ENCODE data around the gene BMP10. TPM values are rescaled to one million over a fixed set of nuclear protein-coding genes. Genes with fewer than 3 reads are reported as not detected.

The BMP10 gene
- total and polyA plus RNA-seq, 2 of the 8 experiments (the other 6 are each of a cell fraction or from before 2014, with no cell fraction given) = not detected

DNA sequence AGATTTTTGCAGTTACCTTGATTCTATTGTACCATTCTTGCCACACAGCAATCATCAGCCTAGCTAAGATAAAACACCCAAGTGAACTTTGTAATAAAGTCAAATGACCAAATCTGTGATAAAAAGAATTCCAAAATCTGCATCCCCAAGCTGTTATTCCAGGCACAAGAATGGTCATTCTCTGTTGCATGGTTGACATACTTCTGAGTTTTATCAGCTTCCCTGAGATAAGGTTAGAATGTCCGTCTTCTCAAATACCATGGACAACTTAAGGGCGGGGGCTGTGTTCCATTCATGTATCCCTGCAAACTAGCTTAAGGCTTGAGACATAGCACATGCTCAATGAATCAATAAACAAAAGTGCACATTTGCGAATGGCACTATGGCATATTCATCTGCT, 8.1 kb upstream of the BMP10 start:
- no peak overlapping the region for H2BK120ac ChIP-seq (replicated peaks; ENCODE audit: low read depth, low read length)
- no peak overlapping the region for H2BK5ac ChIP-seq (ENCODE audit: low read depth, low read length)
- H2BK20ac ChIP-seq (ENCODE audit: low read length) = no peak overlapping the region
- no peak overlapping the region for H3K4me3 ChIP-seq (ENCODE audit: extremely low read depth in 1 of 4, insufficient read depth in 2 of 4, low read depth in 3 of 4, low read length in 4 of 4)
- no peaks in the 10 kb centered on the region for H3K9me3 ChIP-seq (ENCODE audit: insufficient read depth in 2 of 2, low read depth in 1 of 2, low read length in 1 of 2)
- no peak for FAIRE-seq
- H3K79me2 ChIP-seq (ENCODE audit: control insufficient read depth in 1 of 2, insufficient read depth in 2 of 2, low read length in 2 of 2) = no peaks in the 10 kb centered on the region
- H3K79me1 ChIP-seq (ENCODE audit: low read depth, low read length) = no peaks in the 10 kb centered on the region
- no peaks in the 10 kb centered on the region for H3K4me1 ChIP-seq (replicated peaks in 1 of 4; ENCODE audit: control insufficient read depth in 3 of 4, insufficient read depth in 4 of 4, low read length in 3 of 4)
- CTCF ChIA-PET (ENCODE audit: partially characterized antibody) = interaction anchor here (0.9 to 1.6 kb wide), 7 partner anchors 9 to 128 kb away, joined by 3 to 4 read pairs (median 3); no protein-coding TSS in a partner anchor
- H2BK12ac ChIP-seq (ENCODE audit: low read depth, low read length) = no peak overlapping the region
- H3K36me3 ChIP-seq (ENCODE audit: control insufficient read depth in 2 of 4, insufficient read depth in 4 of 4, low read length in 3 of 4) = no peaks in the 10 kb centered on the region
- no peak overlapping the region for H3K4me2 ChIP-seq (ENCODE audit: insufficient read depth in 1 of 2, low read depth in 2 of 2, low read length in 2 of 2)
- H3K56ac ChIP-seq (replicated peaks; ENCODE audit: insufficient read length, low read depth, low read length) = no peak overlapping the region
- H3K23me2 ChIP-seq (ENCODE audit: low read depth, low read length) = no peaks in the 10 kb centered on the region; the same call in 1 of the 2 replicates
- H2AK5ac ChIP-seq (ENCODE audit: low read depth, low read length) = no peak overlapping the region
- no peaks in the 10 kb centered on the region for H4K20me1 ChIP-seq (replicated peaks in 1 of 2; ENCODE audit: control insufficient read depth in 1 of 2, insufficient read depth in 2 of 2, low read length in 2 of 2)
- no peak overlapping the region for H4K91ac ChIP-seq (replicated peaks; ENCODE audit: insufficient read length, low read length)
- no peak overlapping the region for H3K9ac ChIP-seq (replicated peaks in 1 of 4; ENCODE audit: extremely low read depth in 1 of 4, low read depth in 3 of 4, low read length in 3 of 4)
- no peak for DNase-seq (ENCODE audit: low read depth in 1 of 2, low spot score in 2 of 2)
- no peak overlapping the region for H3K18ac ChIP-seq (ENCODE audit: extremely low read depth, low read length)
- H4K5ac ChIP-seq (ENCODE audit: insufficient read length, low read depth, low read length) = no peak overlapping the region
- H3K27me3 ChIP-seq (replicated peaks in 1 of 4; ENCODE audit: control insufficient read depth in 3 of 4, extremely low read depth in 1 of 4, insufficient read depth in 3 of 4, low read length in 3 of 4) = no peaks in the 10 kb centered on the region
- no peak overlapping the region for H3K14ac ChIP-seq (ENCODE audit: insufficient read length)
- no peak overlapping the region for H2AFZ ChIP-seq (ENCODE audit: low read length)
- no peak overlapping the region for H3K27ac ChIP-seq (ENCODE audit: low read depth, low read length)
- POLR2A ChIA-PET (ENCODE audit: partially characterized antibody) = no interaction called here
- H3K23ac ChIP-seq (ENCODE audit: insufficient read length) = no peak overlapping the region
- H3K4ac ChIP-seq (replicated peaks; ENCODE audit: insufficient read length, low read depth, low read length) = no peak overlapping the region
- no peak overlapping the region for H2BK15ac ChIP-seq (ENCODE audit: low read length)
- 88% methylated on average over 3 of the region's 3 CpGs; no CpG with 5 or more reads in 1 of the 2 experiments for WGBS, 2 experiments (ENCODE audit: extremely low coverage in 1 of 2, insufficient coverage in 1 of 2, insufficient read length in 1 of 2, insufficient replicate concordance in 2 of 2, low coverage in 1 of 2, low lambda C conversion rate in 2 of 2, missing lambda C conversion rate in 1 of 2)
- H4K8ac ChIP-seq (ENCODE audit: extremely low read depth, insufficient read depth, low read length) = no peak overlapping the region
- TF ChIP-seq ZNF274 (IDR thresholded peaks at IDR 0.05; ENCODE audit: borderline replicate concordance, extremely low read depth, low read length) (no peak), CTBP2 (IDR thresholded peaks at IDR 0.05; ENCODE audit: borderline replicate concordance, insufficient read depth, insufficient read length, low read length) (no peak), NRF1 (IDR thresholded peaks at IDR 0.05; ENCODE audit: low read depth, low read length) (no peak), HDAC2 (IDR thresholded peaks at IDR 0.05; ENCODE audit: borderline replicate concordance in 1 of 2, low read depth in 2 of 2, low read length in 2 of 2) (no peak), ASH2L (IDR thresholded peaks at IDR 0.05; ENCODE audit: low read length) (no peak), SRF (IDR thresholded peaks at IDR 0.05; ENCODE audit: low read depth, low read length) (no peak), JUND (IDR thresholded peaks at IDR 0.05; ENCODE audit: low read length) (no peak), HDAC6 (IDR thresholded peaks at IDR 0.05; ENCODE audit: low read depth, low read length) (no peak)
- TF ChIP-seq, protein P1, sequence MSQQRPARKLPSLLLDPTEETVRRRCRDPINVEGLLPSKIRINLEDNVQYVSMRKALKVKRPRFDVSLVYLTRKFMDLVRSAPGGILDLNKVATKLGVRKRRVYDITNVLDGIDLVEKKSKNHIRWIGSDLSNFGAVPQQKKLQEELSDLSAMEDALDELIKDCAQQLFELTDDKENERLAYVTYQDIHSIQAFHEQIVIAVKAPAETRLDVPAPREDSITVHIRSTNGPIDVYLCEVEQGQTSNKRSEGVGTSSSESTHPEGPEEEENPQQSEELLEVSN (IDR thresholded peaks at IDR 0.05) = no peak
- TF ChIP-seq, protein P2, sequence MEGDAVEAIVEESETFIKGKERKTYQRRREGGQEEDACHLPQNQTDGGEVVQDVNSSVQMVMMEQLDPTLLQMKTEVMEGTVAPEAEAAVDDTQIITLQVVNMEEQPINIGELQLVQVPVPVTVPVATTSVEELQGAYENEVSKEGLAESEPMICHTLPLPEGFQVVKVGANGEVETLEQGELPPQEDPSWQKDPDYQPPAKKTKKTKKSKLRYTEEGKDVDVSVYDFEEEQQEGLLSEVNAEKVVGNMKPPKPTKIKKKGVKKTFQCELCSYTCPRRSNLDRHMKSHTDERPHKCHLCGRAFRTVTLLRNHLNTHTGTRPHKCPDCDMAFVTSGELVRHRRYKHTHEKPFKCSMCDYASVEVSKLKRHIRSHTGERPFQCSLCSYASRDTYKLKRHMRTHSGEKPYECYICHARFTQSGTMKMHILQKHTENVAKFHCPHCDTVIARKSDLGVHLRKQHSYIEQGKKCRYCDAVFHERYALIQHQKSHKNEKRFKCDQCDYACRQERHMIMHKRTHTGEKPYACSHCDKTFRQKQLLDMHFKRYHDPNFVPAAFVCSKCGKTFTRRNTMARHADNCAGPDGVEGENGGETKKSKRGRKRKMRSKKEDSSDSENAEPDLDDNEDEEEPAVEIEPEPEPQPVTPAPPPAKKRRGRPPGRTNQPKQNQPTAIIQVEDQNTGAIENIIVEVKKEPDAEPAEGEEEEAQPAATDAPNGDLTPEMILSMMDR (IDR thresholded peaks at IDR 0.05; ENCODE audit: control extremely low read depth in 1 of 3, insufficient read depth in 1 of 3, low read depth in 1 of 3, low read length in 3 of 3) = no peak
